H9 (cell line): Measurements from ENCODE around the gene SLC9A1. TPM values are rescaled to one million over a fixed set of nuclear protein-coding genes. Genes with fewer than 3 reads are reported as not detected.

Source experiments
- DNase-seq: peaks from one replicate; pipeline ENCODE4 v3.0.0-alpha.2; 2017
- H2AFZ ChIP-seq: one replicate; pipeline ENCODE4 v1.6.1; 2013; ENCODE audit warnings: mild to moderate bottlenecking, low read length, control low read depth, moderate library complexity
- H2AK5ac ChIP-seq: 2 replicates; pipeline ENCODE4 v1.6.1; 2013; ENCODE audit warnings: low read length, control low read depth, mixed read lengths; ENCODE audit not compliant: insufficient read length
- H2BK120ac ChIP-seq: one replicate; pipeline ENCODE4 v1.6.1; 2013; ENCODE audit warnings: low read depth, mild to moderate bottlenecking, low read length, control low read depth, inconsistent platforms; ENCODE audit not compliant: poor library complexity, severe bottlenecking
- H2BK12ac ChIP-seq: 2 replicates; pipeline ENCODE4 v1.6.1; 2013; ENCODE audit warnings: low read length, control low read depth, mixed read lengths, low read depth; ENCODE audit not compliant: insufficient read length
- H2BK15ac ChIP-seq: 2 replicates; pipeline ENCODE4 v1.6.1; 2013; ENCODE audit warnings: low read depth, low read length, control low read depth
- H2BK20ac ChIP-seq: one replicate; pipeline ENCODE4 v1.6.1; 2013; ENCODE audit warnings: low read depth, mild to moderate bottlenecking, low read length, control low read depth, inconsistent platforms; ENCODE audit not compliant: poor library complexity, severe bottlenecking
- H2BK5ac ChIP-seq: 2 replicates; pipeline ENCODE4 v1.6.1; 2013; ENCODE audit warnings: low read length, control low read depth, mixed read lengths; ENCODE audit not compliant: insufficient read length
- H3K14ac ChIP-seq: 2 replicates; pipeline ENCODE4 v1.6.1; 2013; ENCODE audit warnings: low read length, control low read depth; ENCODE audit not compliant: insufficient read depth
- H3K18ac ChIP-seq: 2 replicates; pipeline ENCODE4 v1.6.1; 2013; ENCODE audit warnings: low read depth, mild to moderate bottlenecking, mixed read lengths, low read length, control low read depth; ENCODE audit not compliant: insufficient read length
- H3K23ac ChIP-seq: 2 replicates; pipeline ENCODE4 v1.6.1; 2013; ENCODE audit warnings: low read length, control low read depth, mixed read lengths, low read depth; ENCODE audit not compliant: insufficient read length
- H3K23me2 ChIP-seq: 2 replicates; pipeline ENCODE4 v1.6.1; 2013; ENCODE audit warnings: low read depth, mild to moderate bottlenecking, mixed read lengths, low read length, control low read depth; ENCODE audit not compliant: insufficient read length, poor library complexity, severe bottlenecking
- H3K27ac ChIP-seq: 2 replicates; pipeline ENCODE4 v1.5.1; 2013; ENCODE audit warnings: low read length, control low read depth, mixed read lengths, low read depth; ENCODE audit not compliant: insufficient read length
- H3K27me3 ChIP-seq: 2 replicates; pipeline ENCODE4 v1.6.1; 2013; ENCODE audit warnings: low read length, control low read depth, inconsistent platforms; ENCODE audit not compliant: insufficient read depth
- H3K4ac ChIP-seq: 2 replicates; pipeline ENCODE4 v1.6.1; 2013; ENCODE audit warnings: low read depth, mild to moderate bottlenecking, control low read depth, inconsistent platforms, low read length, moderate library complexity
- H3K4me1 ChIP-seq: 2 replicates; pipeline ENCODE4 v1.6.1; 2013; ENCODE audit warnings: low read length, control low read depth, inconsistent platforms; ENCODE audit not compliant: insufficient read depth
- H3K4me2 ChIP-seq: 2 replicates; pipeline ENCODE4 v1.6.1; 2013; ENCODE audit warnings: low read length, control low read depth, mixed read lengths; ENCODE audit not compliant: insufficient read length, insufficient read depth
- H3K56ac ChIP-seq: 2 replicates; pipeline ENCODE4 v1.6.1; 2013; ENCODE audit warnings: low read depth, mild to moderate bottlenecking, mixed read lengths, low read length, control low read depth; ENCODE audit not compliant: insufficient read length
- H3K79me1 ChIP-seq: 2 replicates; pipeline ENCODE4 v1.6.1; 2013; ENCODE audit warnings: low read depth, mild to moderate bottlenecking, moderate library complexity, low read length, control low read depth, inconsistent platforms; ENCODE audit not compliant: insufficient read depth, poor library complexity, severe bottlenecking
- H3K79me2 ChIP-seq: 2 replicates; pipeline ENCODE4 v1.6.1; 2013; ENCODE audit warnings: low read length, control low read depth, inconsistent platforms; ENCODE audit not compliant: insufficient read depth
- H3K9ac ChIP-seq: 2 replicates; pipeline ENCODE4 v1.6.1; 2013; ENCODE audit warnings: low read length, control low read depth, mixed read lengths; ENCODE audit not compliant: insufficient read length; ENCODE audit errors: extremely low read depth
- H3K9me3 ChIP-seq: one replicate; pipeline ENCODE4 v1.6.1; 2013; ENCODE audit warnings: low read depth, low read length, inconsistent platforms; ENCODE audit not compliant: control insufficient read depth
- H3T11ph ChIP-seq: one replicate; pipeline ENCODE4 v1.6.1; 2013; ENCODE audit warnings: mild to moderate bottlenecking, low read length, control low read depth, inconsistent platforms
- H4K20me1 ChIP-seq: one replicate; pipeline ENCODE4 v1.6.1; 2013; ENCODE audit not compliant: control insufficient read depth, insufficient read length, insufficient read depth
- H4K5ac ChIP-seq: 2 replicates; pipeline ENCODE4 v1.6.1; 2013; ENCODE audit warnings: low read depth, mild to moderate bottlenecking, mixed read lengths, low read length, control low read depth; ENCODE audit not compliant: insufficient read length
- H4K8ac ChIP-seq: replicated peaks from 2 replicates; pipeline ENCODE4 v1.6.1; 2013; ENCODE audit warnings: low read length, control low read depth, mixed read lengths, low read depth; ENCODE audit not compliant: insufficient read length
- H4K91ac ChIP-seq: 2 replicates; pipeline ENCODE4 v1.6.1; 2013; ENCODE audit warnings: low read depth, mild to moderate bottlenecking, moderate library complexity, mixed read lengths, low read length, control low read depth; ENCODE audit not compliant: insufficient read length
- H3K27ac Mint-ChIP-seq, 3 experiments: 2 replicates in 2 of 3; 3 replicates in 1 of 3; pipeline ENCODE4 v1.8.0; 2020 to 2021; ENCODE audit warnings: mixed read lengths in 3 of 3, mild to moderate bottlenecking in 1 of 3, moderate library complexity in 1 of 3
- H3K27me3 Mint-ChIP-seq: 2 replicates; pipeline ENCODE4 v1.8.0; 2021; ENCODE audit warnings: low read depth, mild to moderate bottlenecking, moderate library complexity, mixed read lengths
- H3K36me3 Mint-ChIP-seq, 3 experiments: 2 replicates in 2 of 3; 3 replicates in 1 of 3; pipeline ENCODE4 v1.8.0; 2020 to 2021; ENCODE audit warnings: low read depth in 3 of 3, mixed read lengths in 3 of 3; ENCODE audit not compliant: insufficient read depth in 1 of 3
- H3K4me1 Mint-ChIP-seq, 2 experiments: 2 replicates each; pipeline ENCODE4 v1.8.0; 2020; ENCODE audit warnings: mixed read lengths in 2 of 2
- H3K4me3 Mint-ChIP-seq, 2 experiments: 2 replicates in 1 of 2; 3 replicates in 1 of 2; pipeline ENCODE4 v1.8.0; 2020 to 2021; ENCODE audit warnings: mild to moderate bottlenecking in 2 of 2, mixed read lengths in 2 of 2, moderate library complexity in 1 of 2
- H3K9me3 Mint-ChIP-seq, 2 experiments: 2 replicates in 1 of 2; 3 replicates in 1 of 2; pipeline ENCODE4 v1.8.0; 2020; ENCODE audit warnings: mild to moderate bottlenecking in 2 of 2, mixed read lengths in 2 of 2, moderate library complexity in 1 of 2
- CTCF ChIP-seq: fragments of 200-600 bp; sonication (generic); conservative IDR thresholded peaks from 3 replicates; pipeline ENCODE4 v1.8.0; 2021; ENCODE audit warnings: antibody characterized with exemption, mild to moderate bottlenecking
- WGBS: extraction: QIAGEN DNeasy Blood & Tissue Kit; methylation state at CpG from one replicate; pipeline ENCODE4 v1.1.7; 2013; ENCODE audit warnings: missing lambda C conversion rate, low lambda C conversion rate, mixed read lengths; ENCODE audit not compliant: insufficient read length; ENCODE audit errors: extremely low coverage; 5-methylcytosine and 5-hydroxymethylcytosine counted together
- total RNA-seq: library from RNA; stranded (reverse); gene quantifications from 2 replicates; pipeline ENCODE4 v1.2.1, GENCODE V29; 2021

SLC9A1 gene
- total RNA-seq, 1 experiment from 2014 or later: 20.8 TPM

DNA sequence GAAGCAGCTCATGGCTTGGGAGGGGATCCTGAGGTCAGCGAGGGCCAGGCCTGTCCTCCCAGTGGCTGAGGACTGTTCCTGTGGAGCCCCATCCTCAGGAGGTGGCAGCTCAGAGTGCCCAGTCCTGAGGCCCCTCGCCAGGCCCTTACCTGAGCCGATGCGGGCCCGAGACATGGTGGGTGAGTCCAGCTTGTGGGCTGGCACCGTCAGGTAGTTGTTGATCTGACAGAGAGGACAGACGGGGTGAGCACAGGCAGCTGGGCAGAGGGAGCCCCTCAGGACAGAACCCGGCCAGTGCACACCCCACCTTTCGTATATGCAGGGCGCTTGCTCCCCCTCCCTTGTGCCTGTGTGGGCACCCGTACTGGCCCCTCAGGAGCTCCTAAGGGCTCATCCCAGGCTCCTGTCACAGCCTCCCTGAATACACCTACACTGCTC, 53.9 kb downstream of the SLC9A1 start:
- Histone ChIP-seq H3K4ac (no peak overlapping the region), H4K8ac (no peak overlapping the region), H3K79me2 (no peaks in the 10 kb centered on the region), H4K20me1 (no peaks in the 10 kb centered on the region), H2BK15ac (no peak overlapping the region), H3K4me2 (no peak overlapping the region), H2BK5ac (no peak overlapping the region), H3K9me3 (no peaks in the 10 kb centered on the region), H2BK20ac (no peak overlapping the region), H3K23ac (no peak overlapping the region), H3K9ac (no peak overlapping the region), H3K79me1 (no peaks in the 10 kb centered on the region), H3K23me2 (no peaks in the 10 kb centered on the region), H3K27me3 (no peaks in the 10 kb centered on the region), H3K27ac (no peak overlapping the region), H4K91ac (no peak overlapping the region), H3K4me1 (no peaks in the 10 kb centered on the region), H3K18ac (no peak overlapping the region), H3K56ac (no peak overlapping the region), H2BK120ac (no peak overlapping the region), H3K14ac (no peak overlapping the region), H2AK5ac (no peak overlapping the region), H2AFZ (no peak overlapping the region), H4K5ac (no peak overlapping the region), H3T11ph (no peak overlapping the region), H2BK12ac (no peak overlapping the region)
- Mint-ChIP-seq H3K27me3 (no peaks in the 10 kb centered on the region), H3K4me1 (peaks cover 20 to 24% of the 10 kb centered on the region in 2 experiments), H3K9me3 (no peaks in the 10 kb centered on the region; a peak in 1 of 5 replicates), H3K4me3 (no peak overlapping the region; a peak in 1 of 5 replicates), H3K36me3 (peaks cover 2 to 5% (median 4%) of the 10 kb centered on the region in 3 experiments; a peak in 4 of 7 replicates), H3K27ac (no peak overlapping the region; a peak in 1 of 7 replicates)
- DNase-seq: no peak
- WGBS: no CpG with 5 or more reads among the region's 11 CpGs
- TF ChIP-seq CTCF: no peak
